Measurements from ENCODE around the gene REEP1. TPM values are rescaled to one million over a fixed set of nuclear protein-coding genes. Genes with fewer than 3 reads are reported as not detected.

The REEP1 gene
- total RNA-seq, 4 donors from 2014 or later, result 0.34 to 5.2 (median 2.4) TPM

DNA sequence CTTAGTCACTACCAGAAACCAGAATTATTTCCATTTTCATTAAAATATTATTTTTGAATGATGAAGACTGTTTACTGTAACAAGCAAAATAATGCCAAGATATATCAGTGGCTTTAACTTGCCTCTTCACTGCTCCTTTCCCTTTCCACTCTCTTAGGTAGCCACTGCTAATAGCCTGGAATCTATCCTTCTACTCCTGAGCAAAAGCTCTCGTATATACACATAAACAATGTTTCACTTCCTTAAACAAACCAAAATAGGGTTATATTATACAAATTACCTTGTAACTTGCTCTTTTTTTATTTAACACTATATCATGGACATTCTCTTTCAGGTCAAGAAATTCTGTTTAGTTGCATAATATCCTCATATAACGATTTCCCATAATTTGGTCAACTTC, 163.0 kb downstream of the REEP1 start:
- H3K9me3 ChIP-seq, result no peaks in the 10 kb centered on the region
- TF ChIP-seq POLR2A (IDR thresholded peaks at IDR 0.05), result no peak
- TF ChIP-seq, protein P1, sequence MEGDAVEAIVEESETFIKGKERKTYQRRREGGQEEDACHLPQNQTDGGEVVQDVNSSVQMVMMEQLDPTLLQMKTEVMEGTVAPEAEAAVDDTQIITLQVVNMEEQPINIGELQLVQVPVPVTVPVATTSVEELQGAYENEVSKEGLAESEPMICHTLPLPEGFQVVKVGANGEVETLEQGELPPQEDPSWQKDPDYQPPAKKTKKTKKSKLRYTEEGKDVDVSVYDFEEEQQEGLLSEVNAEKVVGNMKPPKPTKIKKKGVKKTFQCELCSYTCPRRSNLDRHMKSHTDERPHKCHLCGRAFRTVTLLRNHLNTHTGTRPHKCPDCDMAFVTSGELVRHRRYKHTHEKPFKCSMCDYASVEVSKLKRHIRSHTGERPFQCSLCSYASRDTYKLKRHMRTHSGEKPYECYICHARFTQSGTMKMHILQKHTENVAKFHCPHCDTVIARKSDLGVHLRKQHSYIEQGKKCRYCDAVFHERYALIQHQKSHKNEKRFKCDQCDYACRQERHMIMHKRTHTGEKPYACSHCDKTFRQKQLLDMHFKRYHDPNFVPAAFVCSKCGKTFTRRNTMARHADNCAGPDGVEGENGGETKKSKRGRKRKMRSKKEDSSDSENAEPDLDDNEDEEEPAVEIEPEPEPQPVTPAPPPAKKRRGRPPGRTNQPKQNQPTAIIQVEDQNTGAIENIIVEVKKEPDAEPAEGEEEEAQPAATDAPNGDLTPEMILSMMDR (IDR thresholded peaks at IDR 0.05), result no peak
- TF ChIP-seq POLR2AphosphoS5 (IDR thresholded peaks at IDR 0.05), result no peak
- TF ChIP-seq EP300 (IDR thresholded peaks at IDR 0.05), result no peak
- WGBS, result 78% methylated on average over 2 of the region's 2 CpGs
- H3K27ac ChIP-seq, result no peak overlapping the region
- no peak for DNase-seq (ENCODE audit: low spot score in 2 of 2)
- H3K4me1 ChIP-seq, result no peaks in the 10 kb centered on the region
- H3K4me3 ChIP-seq, result no peak overlapping the region
- H3K27me3 ChIP-seq, result no peaks in the 10 kb centered on the region
- peaks cover 64% of the 10 kb centered on the region for H3K36me3 ChIP-seq

DNA sequence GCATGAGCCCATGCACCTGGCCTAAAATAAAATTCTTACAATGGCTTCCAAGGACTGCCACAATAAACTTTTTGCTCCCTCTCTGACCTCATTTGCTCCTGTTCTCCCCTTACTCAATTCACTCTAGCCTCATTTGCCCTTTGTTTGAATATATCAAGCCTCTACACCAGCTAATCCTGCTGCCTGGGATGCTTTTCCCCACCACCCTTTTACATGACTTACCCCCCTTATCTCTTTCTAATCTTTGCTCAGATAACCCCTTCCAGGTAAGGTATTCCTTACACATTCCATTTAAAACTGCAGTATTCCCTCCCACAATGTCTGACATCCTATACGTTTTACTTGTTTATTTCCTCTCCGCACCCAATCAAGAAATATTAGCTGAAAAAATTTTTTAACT, 164.8 kb downstream of the REEP1 start:
- Histone ChIP-seq H3K4me3 (no peak overlapping the region), H3K9me3 (no peaks in the 10 kb centered on the region), H3K4me1 (no peaks in the 10 kb centered on the region), H3K27me3 (no peaks in the 10 kb centered on the region), H3K36me3 (peaks cover 55% of the 10 kb centered on the region), H3K27ac (no peak overlapping the region)
- TF ChIP-seq POLR2A (IDR thresholded peaks at IDR 0.05), result no peak
- no peak for TF ChIP-seq EP300 (IDR thresholded peaks at IDR 0.05)
- no peak for TF ChIP-seq POLR2AphosphoS5 (IDR thresholded peaks at IDR 0.05)
- TF ChIP-seq, protein P1 (IDR thresholded peaks at IDR 0.05), result no peak
- no peak for DNase-seq (ENCODE audit: low spot score in 2 of 2)
- WGBS, result 20% methylated on average over 2 of the region's 2 CpGs

DNA sequence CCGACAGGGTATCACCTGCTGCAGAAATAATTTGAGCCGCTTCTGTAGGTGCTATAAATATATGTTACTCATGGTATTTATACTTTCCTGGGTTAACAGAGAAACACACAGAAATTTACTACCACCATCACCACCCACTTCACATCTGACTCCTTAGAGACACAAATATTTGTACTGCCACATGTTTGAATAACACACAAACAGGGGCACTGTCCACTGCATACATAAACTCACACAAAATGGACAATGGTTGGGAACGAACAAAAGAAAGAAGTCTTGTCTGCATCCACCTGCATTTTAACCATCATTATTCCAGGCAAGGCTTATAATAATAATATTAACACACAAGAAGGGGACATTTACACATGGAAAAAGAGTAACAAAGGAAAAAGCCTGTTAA, 166.1 kb downstream of the REEP1 start:
- 91% methylated on average over 3 of the region's 3 CpGs for WGBS
- DNase-seq (ENCODE audit: low spot score in 2 of 2), result no peak
- no peak overlapping the region for H3K4me3 ChIP-seq
- no peaks in the 10 kb centered on the region for H3K4me1 ChIP-seq
- H3K27me3 ChIP-seq, result no peaks in the 10 kb centered on the region
- TF ChIP-seq EP300 (IDR thresholded peaks at IDR 0.05) (no peak), POLR2A (IDR thresholded peaks at IDR 0.05) (no peak), POLR2AphosphoS5 (IDR thresholded peaks at IDR 0.05) (no peak)
- TF ChIP-seq, protein P1 (IDR thresholded peaks at IDR 0.05), result no peak
- no peaks in the 10 kb centered on the region for H3K9me3 ChIP-seq
- no peak overlapping the region for H3K27ac ChIP-seq
- peaks cover 52% of the 10 kb centered on the region for H3K36me3 ChIP-seq

DNA sequence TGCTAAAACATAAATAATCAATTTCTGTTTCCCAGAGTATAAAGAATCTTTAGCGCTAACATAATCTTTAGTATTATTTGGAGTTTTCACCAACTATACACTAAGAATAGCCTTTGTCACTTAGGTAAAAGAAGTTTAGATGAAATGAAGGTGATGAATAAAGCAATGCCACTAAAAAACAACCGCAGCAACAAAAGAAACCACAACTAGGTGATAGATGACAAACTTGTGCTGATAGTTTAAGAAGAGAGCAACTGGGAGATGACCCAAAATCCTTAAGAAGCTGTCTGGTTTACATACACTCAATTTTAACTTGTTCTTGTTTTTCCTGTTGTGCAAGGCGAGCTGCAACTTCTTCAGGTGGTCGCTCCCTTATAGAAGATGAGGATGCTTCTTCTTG, 167.0 kb downstream of the REEP1 start:
- H3K4me1 ChIP-seq, result no peaks in the 10 kb centered on the region
- H3K27me3 ChIP-seq, result no peaks in the 10 kb centered on the region
- no peak overlapping the region for H3K27ac ChIP-seq
- H3K9me3 ChIP-seq, result no peaks in the 10 kb centered on the region
- no peak for DNase-seq (ENCODE audit: low spot score in 2 of 2)
- 86% methylated on average over 4 of the region's 4 CpGs for WGBS
- TF ChIP-seq EP300 (IDR thresholded peaks at IDR 0.05), result no peak
- H3K36me3 ChIP-seq, result peaks cover 61% of the 10 kb centered on the region
- no peak overlapping the region for H3K4me3 ChIP-seq

Other genes starting within 250 kb of the REEP1 start
- gene POLR1A, start 231.7 kb downstream of the REEP1 start, total RNA-seq, result 10 to 100 TPM; 20.2 to 24.3 (median 21.2) TPM
- 100 to 1,000 TPM in 2 of 4 donors, 10 to 100 TPM in 2; 42.9 to 240 (median 108) TPM for gene PTCD3, start 231.4 kb downstream of the REEP1 start, total RNA-seq
- 10 to 100 TPM; 39.5 to 73.2 (median 46.7) TPM for gene IMMT, start 142.2 kb downstream of the REEP1 start, total RNA-seq
- gene MRPL35, start 138.2 kb downstream of the REEP1 start, total RNA-seq, result 10 to 100 TPM; 10.7 to 28.1 (median 24.2) TPM
- gene KDM3A, start 103.7 kb upstream of the REEP1 start, total RNA-seq, result 100 to 1,000 TPM in 1 of 4 donors, 10 to 100 TPM in 3; 42.9 to 153 (median 64.9) TPM
- gene CHMP3, start 225.8 kb upstream of the REEP1 start, total RNA-seq, result 100 to 1,000 TPM in 1 of 4 donors, 10 to 100 TPM in 3; 77.5 to 104 (median 92.4) TPM

Data from suprapubic skin (tissue), 4 donors.